SK-N-SH (cell line): ENCODE data around the gene ADAMTS2.

Experiments
- CHD2 ChIP-seq: fragments of 150-350 bp; IDR thresholded peaks from 2 replicates; pipeline ENCODE4 v1.6.1; 2018; ENCODE audit warnings: low read length; ENCODE audit not compliant: partially characterized antibody
- EP300 ChIP-seq, 2 experiments: IDR thresholded peaks; 2 replicates each; pipeline versions ENCODE4 v1.4.0 to v1.6.1; 2012; ENCODE audit warnings: borderline replicate concordance in 1 of 2, low read depth in 1 of 2, low read length in 1 of 2
- GATA2 ChIP-seq: sonication (generic); formaldehyde crosslinking; IDR thresholded peaks from 2 replicates; pipeline ENCODE4 v1.5.0; 2020; ENCODE audit warnings: mild to moderate bottlenecking, missing genetic modification reagents
- MEF2A ChIP-seq: IDR thresholded peaks from 2 replicates; pipeline ENCODE4 v1.4.0; 2012; ENCODE audit warnings: low read depth, borderline replicate concordance
- NRF1 ChIP-seq: IDR thresholded peaks from 2 replicates; pipeline ENCODE4 v1.6.1; 2012; ENCODE audit warnings: low read depth, mild to moderate bottlenecking, low read length
- POLR2AphosphoS5 ChIP-seq: IDR thresholded peaks from 2 replicates; pipeline ENCODE4 v1.6.1; 2012; ENCODE audit warnings: low read depth, low read length
- RXRA ChIP-seq: IDR thresholded peaks from 2 replicates; pipeline ENCODE4 v1.4.0; 2012; ENCODE audit warnings: low read depth, mild to moderate bottlenecking, borderline replicate concordance
- SMC3 ChIP-seq: IDR thresholded peaks from 2 replicates; pipeline ENCODE4 v1.6.1; 2012; ENCODE audit warnings: low read depth, low read length, improper control_type of control experiment
- TF ChIP-seq, protein P1 (sequence below): fragments of 200-600 bp; sonication (generic); IDR thresholded peaks from 2 replicates; pipeline ENCODE4 v1.6.1; 2017; ENCODE audit warnings: antibody characterized with exemption, mild to moderate bottlenecking, moderate library complexity
- TF ChIP-seq, protein P2 (sequence below): IDR thresholded peaks from 2 replicates; pipeline ENCODE4 v1.4.0; 2012; ENCODE audit warnings: low read depth

DNA sequence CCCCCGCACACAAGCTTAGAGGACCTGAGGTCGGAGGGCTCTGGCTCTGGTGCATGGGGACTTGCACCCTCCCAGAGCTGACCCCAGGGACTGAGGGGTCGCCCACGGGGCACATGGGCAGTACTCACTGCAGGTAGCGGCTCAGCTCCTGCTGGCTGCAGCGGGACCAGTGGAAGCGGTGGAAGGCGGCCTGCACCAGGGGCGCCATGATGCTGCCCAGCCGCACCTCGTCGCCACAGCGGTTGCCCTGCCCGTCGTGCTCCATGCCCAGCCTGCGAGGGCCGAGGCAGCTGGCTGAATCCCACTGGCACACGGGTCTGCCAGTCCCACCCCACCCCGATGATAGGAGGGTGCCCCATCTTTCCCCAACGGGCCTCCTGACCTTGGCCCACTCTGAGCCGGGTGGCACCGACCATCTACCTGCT, 191.3 kb downstream of the ADAMTS2 start:
- TF ChIP-seq, protein P1, sequence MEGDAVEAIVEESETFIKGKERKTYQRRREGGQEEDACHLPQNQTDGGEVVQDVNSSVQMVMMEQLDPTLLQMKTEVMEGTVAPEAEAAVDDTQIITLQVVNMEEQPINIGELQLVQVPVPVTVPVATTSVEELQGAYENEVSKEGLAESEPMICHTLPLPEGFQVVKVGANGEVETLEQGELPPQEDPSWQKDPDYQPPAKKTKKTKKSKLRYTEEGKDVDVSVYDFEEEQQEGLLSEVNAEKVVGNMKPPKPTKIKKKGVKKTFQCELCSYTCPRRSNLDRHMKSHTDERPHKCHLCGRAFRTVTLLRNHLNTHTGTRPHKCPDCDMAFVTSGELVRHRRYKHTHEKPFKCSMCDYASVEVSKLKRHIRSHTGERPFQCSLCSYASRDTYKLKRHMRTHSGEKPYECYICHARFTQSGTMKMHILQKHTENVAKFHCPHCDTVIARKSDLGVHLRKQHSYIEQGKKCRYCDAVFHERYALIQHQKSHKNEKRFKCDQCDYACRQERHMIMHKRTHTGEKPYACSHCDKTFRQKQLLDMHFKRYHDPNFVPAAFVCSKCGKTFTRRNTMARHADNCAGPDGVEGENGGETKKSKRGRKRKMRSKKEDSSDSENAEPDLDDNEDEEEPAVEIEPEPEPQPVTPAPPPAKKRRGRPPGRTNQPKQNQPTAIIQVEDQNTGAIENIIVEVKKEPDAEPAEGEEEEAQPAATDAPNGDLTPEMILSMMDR: no peak
- TF ChIP-seq NRF1 (no peak), CHD2 (no peak), EP300 (IDR thresholded peaks at IDR 0.05; ENCODE audit: borderline replicate concordance in 1 of 2, low read depth in 1 of 2, low read length in 1 of 2) (no peak), RXRA (no peak), POLR2AphosphoS5 (no peak), MEF2A (no peak), GATA2 (CRISPR knock-in tag) (no peak), SMC3 (no peak)
- TF ChIP-seq, protein P2, sequence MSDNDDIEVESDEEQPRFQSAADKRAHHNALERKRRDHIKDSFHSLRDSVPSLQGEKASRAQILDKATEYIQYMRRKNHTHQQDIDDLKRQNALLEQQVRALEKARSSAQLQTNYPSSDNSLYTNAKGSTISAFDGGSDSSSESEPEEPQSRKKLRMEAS: no peak
